ENCODE results near the gene TAS2R5.
"Not testable (repeated sequence)": the region's sequence is repeated elsewhere in the genome, so short reads cannot be mapped to it uniquely, and the experiment has no call there.

The TAS2R5 gene, protein sequence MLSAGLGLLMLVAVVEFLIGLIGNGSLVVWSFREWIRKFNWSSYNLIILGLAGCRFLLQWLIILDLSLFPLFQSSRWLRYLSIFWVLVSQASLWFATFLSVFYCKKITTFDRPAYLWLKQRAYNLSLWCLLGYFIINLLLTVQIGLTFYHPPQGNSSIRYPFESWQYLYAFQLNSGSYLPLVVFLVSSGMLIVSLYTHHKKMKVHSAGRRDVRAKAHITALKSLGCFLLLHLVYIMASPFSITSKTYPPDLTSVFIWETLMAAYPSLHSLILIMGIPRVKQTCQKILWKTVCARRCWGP

GRCh38 chr7:141789917-141790316 lies at the start of gene TAS2R5:
TAS2R5 (plus strand) TSS chr7:141790217; CDS start chr7:141790362, 145 bp downstream.
- no peak for DNase-seq (ENCODE audit: low spot score)

GRCh38 chr7:141742229-141742628 lies 47.8 kb upstream of the TAS2R5 start:
- DNase-seq (ENCODE audit: low spot score): no peak

GRCh38 chr7:141744131-141744530 lies 45.9 kb upstream of the TAS2R5 start:
- no peak for DNase-seq (ENCODE audit: low spot score)

GRCh38 chr7:141748396-141748795 lies 41.6 kb upstream of the TAS2R5 start:
- DNase-seq (ENCODE audit: low spot score): no peak

- not testable (repeated sequence) for DNase-seq (ENCODE audit: low spot score)
Measured at GRCh38 chr7:141751904-141752303, 38.1 kb upstream of the TAS2R5 start.

DNA sequence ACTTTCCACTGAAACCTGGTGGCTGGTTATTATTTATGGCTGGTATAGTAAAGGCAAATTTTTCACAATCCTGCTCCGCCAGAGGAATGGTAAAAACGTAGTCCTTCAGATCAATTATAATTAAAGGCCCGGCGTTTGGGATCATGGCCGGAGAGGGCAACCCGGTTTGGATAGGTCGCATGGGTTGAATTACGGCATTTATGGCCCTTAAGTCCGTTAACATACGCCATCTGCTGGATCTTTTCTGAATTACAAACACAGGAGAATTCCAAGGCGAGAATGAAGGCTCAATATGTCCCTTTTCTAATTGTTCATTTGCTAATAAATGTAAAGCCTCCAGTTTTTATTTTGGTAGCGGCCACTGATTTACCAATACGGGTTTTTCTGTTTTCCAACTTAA lies 37.4 kb upstream of the TAS2R5 start:
- DNase-seq (ENCODE audit: low spot score): no peak

DNA sequence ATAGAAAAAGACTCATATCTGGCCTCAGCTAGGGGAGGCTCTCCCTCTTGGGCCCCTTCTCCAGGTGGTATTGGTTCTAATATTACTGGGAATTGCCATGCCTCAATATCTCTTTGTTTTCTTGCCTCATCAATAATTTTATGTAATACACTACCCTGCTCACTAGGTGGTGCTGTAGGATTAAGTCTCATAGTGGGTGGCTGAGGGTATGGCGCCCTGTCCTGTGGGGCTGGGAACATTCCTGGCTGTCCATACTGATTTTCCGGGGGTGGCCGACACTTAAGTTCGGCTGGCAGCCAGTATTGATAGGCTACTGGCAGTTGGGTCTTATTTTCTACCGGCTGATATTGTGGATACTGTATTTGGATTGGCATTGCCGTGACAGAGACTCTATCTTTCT lies 35.1 kb upstream of the TAS2R5 start:
- DNase-seq (ENCODE audit: low spot score): peak; percentile 42

DNA sequence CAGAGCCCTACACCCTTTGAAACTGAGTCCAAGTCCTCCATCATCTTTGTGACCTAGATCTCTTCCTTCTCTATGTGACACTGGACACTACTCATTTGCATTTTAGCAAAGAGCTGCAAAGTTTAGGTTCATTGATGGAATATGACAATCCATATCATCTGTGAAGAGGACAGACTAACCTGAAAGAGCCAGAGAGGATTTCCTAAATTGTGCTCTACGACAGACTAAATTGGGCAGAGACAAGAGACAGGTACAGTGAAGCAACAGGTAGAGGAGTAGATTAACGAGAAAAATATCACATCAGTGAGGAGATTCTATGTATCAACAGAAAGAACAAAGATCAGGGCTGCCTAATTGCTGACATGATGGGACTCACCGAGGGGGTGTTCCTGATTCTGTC lies 26.2 kb upstream of the TAS2R5 start, which contains the start of gene TAS2R3:
Gene TAS2R3 (plus strand): TSS at position 301 of the 400 bp plus-strand sequence. CDS start 62 bp downstream, at position 363.
- no peak for DNase-seq (ENCODE audit: low spot score)

GRCh38 chr7:141770083-141770583 lies 19.9 kb upstream of the TAS2R5 start:
- not testable (repeated sequence) for DNase-seq (ENCODE audit: low spot score)

DNA sequence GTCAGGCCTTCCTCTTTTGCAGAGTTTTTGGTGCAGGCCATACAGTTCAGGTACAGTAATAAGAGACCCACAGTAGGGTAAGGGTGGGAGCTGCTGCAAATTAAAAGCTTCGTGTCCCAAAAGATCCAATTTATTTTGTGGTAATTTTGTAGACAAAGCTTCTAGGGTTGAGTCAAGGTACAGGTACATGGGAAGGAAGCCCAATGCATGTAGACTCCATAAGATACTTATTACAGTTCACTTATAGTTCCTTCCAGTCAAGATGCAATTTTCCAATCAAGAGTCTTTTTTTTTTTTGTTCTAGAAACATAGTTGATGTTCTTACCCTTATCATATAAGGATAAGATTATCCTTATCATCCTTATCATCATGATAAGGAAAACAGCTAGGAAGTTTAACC lies 13.6 kb upstream of the TAS2R5 start, which contains the start of gene TAS2R4:
Gene TAS2R4 (plus strand): TSS at position 301 of the 400 bp plus-strand sequence. CDS start 1,815 bp downstream, outside the sequence.
- no peak for DNase-seq (ENCODE audit: low spot score)

- DNase-seq (ENCODE audit: low spot score): peak; percentile 71
Measured at GRCh38 chr7:141785706-141786552, 4.1 kb upstream of the TAS2R5 start.

DNA sequence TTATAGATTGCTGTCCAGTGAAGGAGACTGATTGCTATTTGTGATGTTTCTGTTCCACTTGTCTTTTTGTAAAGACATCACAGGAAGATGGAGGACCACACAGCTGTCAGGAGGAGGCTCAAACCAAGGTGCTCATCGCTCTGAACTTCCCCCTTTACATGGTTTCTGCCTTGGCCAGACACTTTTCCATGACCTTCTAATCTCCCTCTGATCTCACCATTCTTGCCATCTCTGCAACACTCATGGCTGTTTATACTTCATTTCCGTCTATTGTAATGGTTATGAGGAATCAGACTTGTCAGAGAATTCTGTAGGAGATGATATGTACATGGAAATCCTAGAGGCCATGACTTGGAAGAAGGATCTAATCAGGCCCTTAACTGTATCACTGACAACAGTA lies 1.7 kb upstream of the TAS2R5 start:
- no peak for DNase-seq (ENCODE audit: low spot score)

DNA sequence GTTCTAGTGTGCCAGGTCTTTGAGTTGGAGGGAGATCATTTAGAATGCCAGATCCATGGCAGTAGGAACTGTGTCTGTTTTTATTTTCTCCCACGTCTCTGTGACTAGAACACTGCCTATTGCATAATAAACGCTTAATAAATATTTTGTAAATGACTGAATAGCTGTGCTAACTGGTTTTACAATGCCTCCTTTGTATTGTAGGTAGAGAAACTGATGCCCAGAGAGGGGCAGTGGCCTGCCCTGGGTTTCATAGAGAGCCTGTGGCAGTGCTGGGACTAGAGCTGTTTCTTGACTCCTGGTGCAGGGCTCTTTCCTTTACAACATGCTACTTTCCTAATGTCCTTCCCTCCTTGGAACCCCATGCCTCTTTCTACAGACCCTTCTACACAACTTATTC lies 2.5 kb downstream of the TAS2R5 start:
- no peak for DNase-seq (ENCODE audit: low spot score)

DNA sequence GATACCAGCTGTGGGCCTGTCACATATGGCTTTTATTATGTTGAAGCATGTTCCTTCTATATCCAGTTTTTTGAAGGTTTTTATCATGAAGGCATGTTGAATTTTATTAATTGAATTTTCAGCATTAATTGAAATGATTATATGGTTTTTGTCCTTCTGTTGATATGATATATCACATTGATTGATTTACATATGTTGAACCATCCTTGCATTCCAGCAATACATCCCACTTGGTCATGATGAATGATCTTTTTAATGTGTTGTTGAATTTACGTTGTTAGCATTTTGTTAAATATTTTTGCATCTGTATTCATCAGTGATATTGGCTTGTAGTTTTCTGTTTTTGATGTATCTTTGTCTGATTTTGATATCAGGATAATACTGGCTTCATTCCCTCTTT lies 30.1 kb downstream of the TAS2R5 start:
- DNase-seq (ENCODE audit: low spot score): no peak

- not testable (repeated sequence) for DNase-seq (ENCODE audit: low spot score)
Measured at GRCh38 chr7:141822432-141822831, 32.4 kb downstream of the TAS2R5 start.

- no peak for DNase-seq (ENCODE audit: low spot score)
Measured at GRCh38 chr7:141837683-141838082, 47.7 kb downstream of the TAS2R5 start.

DNA sequence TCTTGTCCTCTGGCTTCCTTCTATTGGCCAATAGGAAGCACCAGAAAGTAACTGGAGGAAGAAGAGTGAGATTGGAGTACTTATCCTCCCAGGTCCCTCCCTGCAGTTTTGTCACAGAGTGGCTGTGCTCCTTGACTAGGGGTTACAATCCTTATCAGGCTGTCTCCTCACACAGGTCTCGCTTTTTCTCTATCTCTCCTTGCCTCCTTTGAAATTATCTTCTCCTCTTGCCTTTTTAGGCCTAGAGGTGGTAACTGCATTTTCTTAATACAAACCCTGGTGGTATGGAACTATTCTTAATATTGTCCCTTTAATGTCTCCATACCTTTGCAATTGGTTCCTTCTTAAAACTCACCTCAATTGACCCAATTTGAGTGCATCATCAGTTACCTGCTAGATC lies 48.6 kb downstream of the TAS2R5 start:
- DNase-seq (ENCODE audit: low spot score): no peak

DNA sequence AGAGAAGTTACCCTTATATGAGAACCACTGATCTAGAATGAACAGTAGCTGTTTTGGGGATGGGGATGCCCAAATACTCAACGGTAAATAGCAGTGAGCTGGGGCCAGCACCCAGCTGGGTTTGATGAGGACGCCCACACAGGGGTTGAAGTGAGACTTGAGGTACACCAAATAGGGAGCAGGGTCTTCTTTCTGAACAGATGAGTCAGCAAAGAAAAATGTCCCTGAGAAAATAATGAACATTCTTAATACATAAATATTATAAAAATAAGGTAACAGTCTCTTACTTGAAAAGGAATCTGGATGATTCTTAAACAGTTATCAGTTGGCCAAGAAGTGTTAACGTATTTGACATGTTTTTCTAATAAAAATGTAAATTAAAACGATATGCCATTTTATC lies 49.2 kb downstream of the TAS2R5 start:
- no peak for DNase-seq (ENCODE audit: low spot score)

DNA sequence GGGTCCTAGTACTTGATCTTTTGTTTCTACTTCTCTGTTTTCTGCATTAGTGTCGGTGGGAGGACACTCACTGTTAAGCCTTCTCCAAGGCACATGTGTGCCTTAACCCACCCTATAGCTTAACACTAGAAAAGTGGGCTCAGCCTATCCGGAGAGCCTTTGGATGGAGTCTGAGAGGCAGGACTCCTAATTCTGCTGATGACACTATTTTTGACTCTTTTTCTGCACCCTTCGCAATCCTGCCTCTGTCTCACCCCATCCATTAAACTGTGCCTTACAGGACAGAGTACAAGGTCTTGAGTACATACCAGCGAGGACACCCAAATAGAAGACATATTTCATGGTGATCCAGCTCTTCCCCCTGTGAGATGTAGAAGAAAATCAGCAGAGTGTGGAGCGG lies 50.7 kb downstream of the TAS2R5 start:
- DNase-seq (ENCODE audit: low spot score): no peak

Measured in LoVo (cell line).